CD4-positive, alpha-beta memory T cell (primary cell): ENCODE results near the gene TRIB2. TPM values are rescaled to one million over a fixed set of nuclear protein-coding genes. Genes with fewer than 3 reads are reported as not detected.

Source experiments
- CTCF ChIA-PET: fragments of 350-600 bp; sonication (Branson Sonifier 250); formaldehyde crosslinking; loops from one replicate; lab custom pipeline; 2021; ENCODE audit warnings: inconsistent platforms; ENCODE audit not compliant: partially characterized antibody; lab: Charles Lee
- POLR2A ChIA-PET: fragments of 350-600 bp; sonication (Branson Sonifier 250); formaldehyde crosslinking; loops from one replicate; lab custom pipeline; 2021; ENCODE audit not compliant: partially characterized antibody; lab: Charles Lee
- DNase-seq, 5 donors: peaks; one replicate each; pipeline versions ENCODE4 v3.0.0 to v3.0.0-alpha.2; 2020 to 2022; ENCODE audit warnings: mixed read lengths in 1 of 5
- H3K27ac ChIP-seq: one replicate; pipeline ENCODE4 v1.7.0; 2013; ENCODE audit warnings: low read depth, low read length
- H3K27me3 ChIP-seq: 2 replicates; pipeline ENCODE4 v1.7.0; 2013; ENCODE audit warnings: mild to moderate bottlenecking, low read length, moderate library complexity; ENCODE audit not compliant: insufficient read depth
- H3K36me3 ChIP-seq: 2 replicates; pipeline ENCODE4 v1.7.0; 2013; ENCODE audit warnings: mild to moderate bottlenecking, low read length, moderate library complexity; ENCODE audit not compliant: insufficient read depth
- H3K4me1 ChIP-seq: 2 replicates; pipeline ENCODE4 v1.7.0; 2013; ENCODE audit warnings: mild to moderate bottlenecking, low read length, moderate library complexity; ENCODE audit not compliant: insufficient read depth
- H3K4me3 ChIP-seq, 2 donors: one replicate each; pipeline ENCODE4 v1.7.0; 2013; ENCODE audit warnings: low read length in 2 of 2, mild to moderate bottlenecking in 1 of 2
- H3K9me3 ChIP-seq, 2 donors: one replicate each; pipeline ENCODE4 v1.7.0; 2013; ENCODE audit warnings: low read length in 2 of 2, control low read depth in 1 of 2; ENCODE audit not compliant: control insufficient read depth in 1 of 2
- H3K27ac Mint-ChIP-seq, 7 donors: one replicate each; pipeline ENCODE4 v1.8.0; 2020 to 2021; ENCODE audit warnings: mixed read lengths in 7 of 7, mild to moderate bottlenecking in 6 of 7, inconsistent platforms in 3 of 7, moderate library complexity in 3 of 7
- H3K27me3 Mint-ChIP-seq, 2 donors: one replicate each; pipeline ENCODE4 v1.8.0; 2020 to 2021; ENCODE audit warnings: mixed read lengths in 2 of 2
- H3K36me3 Mint-ChIP-seq, 2 donors: one replicate each; pipeline ENCODE4 v1.8.0; 2020 to 2021; ENCODE audit warnings: mixed read lengths in 2 of 2, inconsistent platforms in 1 of 2, mild to moderate bottlenecking in 1 of 2
- H3K4me1 Mint-ChIP-seq, 4 donors: one replicate each; pipeline ENCODE4 v1.8.0; 2020 to 2021; ENCODE audit warnings: mixed read lengths in 4 of 4, mild to moderate bottlenecking in 1 of 4
- H3K4me3 Mint-ChIP-seq, 8 donors: one replicate each; pipeline ENCODE4 v1.8.0; 2020 to 2021; ENCODE audit warnings: mixed read lengths in 8 of 8, mild to moderate bottlenecking in 7 of 8, moderate library complexity in 6 of 8, inconsistent platforms in 3 of 8
- H3K9me3 Mint-ChIP-seq, 8 donors: one replicate each; pipeline ENCODE4 v1.8.0; 2020 to 2021; ENCODE audit warnings: mixed read lengths in 8 of 8, mild to moderate bottlenecking in 5 of 8, inconsistent platforms in 3 of 8, moderate library complexity in 1 of 8
- intact Hi-C: fragments of 100-400 bp; cut with micrococcal nuclease; formaldehyde crosslinking; loops from one replicate; pipeline ENCODE4 v1.15.1; 2023
- polyA plus RNA-seq, 2 donors: library from polyadenylated mRNA; unstranded; fragments of 300-500 nt; fragmentation: Illumina TruSeq; gene quantifications; one replicate each; pipeline ENCODE4 v1.2.3, GENCODE V29; 2021
- total RNA-seq, 2 experiments: library from RNA; stranded (reverse); gene quantifications; one replicate each; pipeline ENCODE4 v1.2.3, GENCODE V29; 2021

Gene TRIB2
- total and polyA plus RNA-seq, 4 experiments from 2014 or later, result 73.8 to 126 (median 101) TPM

DNA sequence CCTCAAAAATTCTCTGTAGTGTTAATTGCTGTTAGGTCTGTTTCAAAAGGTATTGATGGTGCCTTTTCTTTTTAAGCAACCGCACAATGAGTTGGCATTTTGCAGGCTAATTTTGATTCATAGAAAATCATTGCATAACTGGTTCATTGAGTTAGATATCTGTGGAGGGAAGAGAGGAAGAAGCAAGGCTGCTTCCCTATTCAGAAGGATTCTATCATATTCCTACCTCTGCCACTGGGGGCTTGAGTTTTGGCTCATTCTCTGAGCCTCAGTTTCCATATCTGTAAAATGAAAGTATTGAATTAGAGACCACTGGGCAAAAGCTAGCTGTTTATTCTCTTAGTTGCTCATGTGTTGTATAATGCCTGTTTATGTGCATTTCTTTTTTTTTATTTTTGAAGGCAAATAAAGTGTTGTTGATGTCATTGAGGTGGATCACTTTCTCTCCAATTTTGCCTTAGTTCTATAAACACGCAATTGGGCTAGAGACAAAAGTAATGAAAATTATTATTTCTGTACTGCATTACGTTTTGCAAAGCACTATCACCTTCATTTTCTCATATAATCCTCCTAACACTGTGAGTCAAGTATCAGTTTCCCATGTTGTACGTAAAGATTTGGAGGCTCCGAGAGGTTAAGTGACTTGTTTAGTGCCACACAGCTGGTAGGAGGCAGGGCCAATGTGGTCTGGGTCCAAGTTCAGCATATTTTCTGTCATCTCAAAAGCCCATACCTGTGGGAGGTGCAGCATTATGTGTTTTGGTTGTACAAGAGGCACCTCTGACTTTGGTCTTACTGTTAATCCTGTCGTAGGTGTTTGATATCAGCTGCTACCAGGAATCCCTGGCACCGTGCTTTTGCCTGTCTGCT lies 5.9 kb downstream of the TRIB2 start:
- Histone ChIP-seq H3K36me3 (peaks cover 46% of the 10 kb centered on the region), H3K4me3 (peak overlapping the region; percentile 76 to 78), H3K9me3 (no peaks in the 10 kb centered on the region), H3K27me3 (no peaks in the 10 kb centered on the region), H3K4me1 (peaks cover 72% of the 10 kb centered on the region), H3K27ac (no peak overlapping the region)
- Mint-ChIP-seq H3K27ac (peak overlapping the region; percentile 11 to 96 (median 71)), H3K9me3 (peaks cover 0 to 2% (median 0%) of the 10 kb centered on the region in 8 donors), H3K36me3 (peaks cover 52 to 93% of the 10 kb centered on the region in 2 donors), H3K27me3 (no peaks in the 10 kb centered on the region), H3K4me1 (peaks cover 59 to 98% (median 71%) of the 10 kb centered on the region in 4 donors), H3K4me3 (peak overlapping the region; percentile 97 to 100 (median 99))
- ChIA-PET CTCF (interaction anchor here (0.7 to 9.8 kb wide), 8 partner anchors 11 to 898 kb away, joined by 3 to 237 read pairs (median 3); no protein-coding TSS in a partner anchor), POLR2A (interaction anchor here (0.5 to 3.2 kb wide), 13 partner anchors 11 to 858 kb away, joined by 3 to 30 read pairs (median 3); no protein-coding TSS in a partner anchor)
- no peak for DNase-seq
- intact Hi-C loops, result no loop called here

DNA sequence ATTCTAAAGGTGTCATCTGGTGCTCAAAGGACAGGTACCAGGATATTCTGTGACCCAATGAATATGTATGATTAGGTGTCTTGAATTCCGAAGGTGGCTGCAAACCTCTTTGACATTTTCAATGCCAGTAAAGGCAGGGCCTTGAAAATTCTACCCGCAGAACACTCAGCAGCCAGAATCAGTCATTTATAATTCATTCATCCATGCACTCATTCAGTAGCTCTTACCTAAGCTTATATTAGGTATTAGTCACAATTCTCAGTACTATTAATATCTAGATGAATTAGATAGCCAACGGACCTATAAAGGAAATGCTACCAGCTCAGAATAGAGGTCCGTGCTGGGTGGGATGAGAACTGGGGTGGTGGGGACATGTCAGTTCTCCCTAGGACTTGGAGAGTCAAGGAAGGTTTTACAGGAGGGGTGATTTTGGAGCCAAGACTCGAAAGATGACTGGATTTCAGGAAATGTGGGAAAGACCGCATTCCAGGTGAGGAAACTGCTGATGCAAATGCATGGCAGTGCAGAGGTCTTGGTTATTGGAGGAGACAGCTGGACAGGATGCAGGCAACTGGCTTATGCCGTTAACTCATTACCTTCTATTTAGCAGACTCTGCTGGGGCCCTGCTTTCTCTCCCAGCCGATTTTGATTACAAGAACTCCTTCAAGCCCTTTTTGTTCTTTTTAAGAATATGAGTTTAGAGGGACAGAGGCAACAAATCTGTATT lies 7.2 kb downstream of the TRIB2 start:
- Mint-ChIP-seq H3K27me3 (no peaks in the 10 kb centered on the region), H3K9me3 (peaks cover 0 to 2% (median 0%) of the 10 kb centered on the region in 8 donors), H3K4me3 (peak overlapping the region in 7 of 8 donors; percentile 97 to 100 (median 99)), H3K36me3 (peaks cover 62 to 94% of the 10 kb centered on the region in 2 donors), H3K27ac (peak overlapping the region; percentile 9 to 96 (median 68)), H3K4me1 (peaks cover 71 to 100% (median 83%) of the 10 kb centered on the region in 4 donors)
- ChIA-PET CTCF (interaction anchor here (0.7 to 9.8 kb wide), 5 partner anchors 46 to 1043 kb away, joined by 3 to 237 read pairs (median 3); no protein-coding TSS in a partner anchor), POLR2A (interaction anchor here (0.5 to 1.8 kb wide), 6 partner anchors 15 to 422 kb away, joined by 3 to 5 read pairs (median 3); no protein-coding TSS in a partner anchor)
- Histone ChIP-seq H3K4me3 (no peak overlapping the region), H3K9me3 (no peaks in the 10 kb centered on the region), H3K27me3 (no peaks in the 10 kb centered on the region), H3K27ac (no peak overlapping the region), H3K36me3 (peaks cover 46% of the 10 kb centered on the region), H3K4me1 (peaks cover 85% of the 10 kb centered on the region)
- intact Hi-C loops, result no loop called here
- DNase-seq, result no peak

DNA sequence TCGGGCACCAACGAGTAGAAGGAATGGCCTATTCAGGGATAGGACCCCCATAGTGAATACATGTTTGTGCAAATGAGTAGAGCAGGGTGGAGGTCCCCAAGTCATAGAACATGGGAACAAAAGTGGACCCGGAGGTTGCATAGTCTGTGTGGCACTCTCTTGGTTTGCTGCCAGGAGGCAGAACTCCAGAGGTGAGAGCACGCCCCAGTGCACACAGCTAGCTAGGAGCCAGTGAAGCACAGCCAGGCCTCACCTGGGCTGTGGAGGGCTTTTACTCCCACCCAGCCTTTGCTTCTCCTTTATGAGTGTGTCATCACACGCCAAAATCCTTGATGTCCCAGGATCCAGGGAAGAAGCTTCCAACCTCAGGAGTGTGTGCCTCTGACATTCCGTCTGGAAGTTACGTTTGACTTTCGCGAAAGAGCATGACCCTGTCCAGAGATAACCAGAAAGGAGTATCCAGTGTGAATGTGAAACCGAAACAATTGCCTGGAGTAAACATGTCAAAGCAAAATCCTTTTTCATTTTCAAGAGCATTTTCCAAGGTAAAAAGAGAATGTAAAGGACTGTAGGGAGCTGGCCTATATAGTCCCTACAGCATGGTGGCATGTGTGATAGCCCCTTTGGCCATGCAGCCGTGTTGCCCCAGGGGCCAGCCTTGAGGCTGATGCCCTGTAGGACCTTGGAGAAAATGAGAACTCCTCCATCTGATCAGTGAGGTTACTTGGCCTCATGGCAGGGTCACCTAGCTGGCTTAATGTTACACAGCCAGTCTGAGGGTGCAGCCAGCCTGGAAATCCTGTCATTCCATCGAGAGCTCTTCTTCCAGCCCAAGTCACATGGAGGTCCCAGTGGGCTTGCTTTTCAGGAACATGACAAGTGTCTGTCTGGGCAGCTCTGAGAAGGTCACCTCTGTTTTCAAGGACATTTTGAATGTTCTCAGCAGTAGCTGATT lies 8.8 kb downstream of the TRIB2 start:
- Histone ChIP-seq H3K4me3 (no peak overlapping the region), H3K9me3 (no peaks in the 10 kb centered on the region), H3K36me3 (peaks cover 56% of the 10 kb centered on the region), H3K27me3 (no peaks in the 10 kb centered on the region), H3K4me1 (peaks cover 100% of the 10 kb centered on the region), H3K27ac (peak overlapping the region; percentile 16)
- Mint-ChIP-seq H3K4me3 (peak overlapping the region in 7 of 8 donors; percentile 17 to 98 (median 57)), H3K9me3 (no peaks in the 10 kb centered on the region), H3K27me3 (no peaks in the 10 kb centered on the region), H3K36me3 (peaks cover 69 to 93% of the 10 kb centered on the region in 2 donors), H3K4me1 (peaks cover 75 to 100% (median 90%) of the 10 kb centered on the region in 4 donors), H3K27ac (peak overlapping the region; percentile 42 to 96 (median 72))
- ChIA-PET CTCF (interaction anchor here (2.4 to 5.9 kb wide), 3 partner anchors 9 to 281 kb away, joined by 11 to 56 read pairs (median 49); partner anchors contain the start of gene TRIB2), POLR2A (interaction anchor here (0.9 to 7.0 kb wide), 2 partner anchors 8 to 10 kb away, joined by 3 to 105 read pairs; partner anchors contain the start of gene TRIB2)
- intact Hi-C loops, result no loop called here
- no peak for DNase-seq

DNA sequence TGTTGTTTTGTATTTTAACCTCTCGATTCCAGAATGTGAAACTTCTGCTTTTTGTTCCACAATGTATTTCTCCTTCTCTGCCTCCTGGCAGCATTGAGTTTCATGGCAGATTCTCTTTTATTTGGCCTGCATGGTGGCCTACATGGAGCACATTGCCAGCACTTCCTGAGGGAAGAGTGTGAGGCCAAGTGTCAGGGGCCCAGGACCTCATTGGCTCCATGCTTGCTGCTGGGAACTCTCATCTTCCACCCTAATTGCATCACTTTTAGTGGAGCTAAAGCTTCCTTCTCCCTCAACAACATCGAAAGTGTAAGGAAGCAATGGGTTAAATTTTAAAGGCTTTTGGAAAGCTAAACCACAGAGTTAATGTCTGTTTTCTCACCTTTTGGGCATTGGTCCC lies 9.5 kb downstream of the TRIB2 start:
- peak overlapping the region; percentile 16 for H3K27ac ChIP-seq
- H3K36me3 ChIP-seq, result peaks cover 61% of the 10 kb centered on the region
- H3K27me3 ChIP-seq, result no peaks in the 10 kb centered on the region
- Mint-ChIP-seq H3K4me3 (peak overlapping the region in 4 of 8 donors; percentile 39 to 70 (median 62)), H3K36me3 (peaks cover 77 to 95% of the 10 kb centered on the region in 2 donors), H3K27me3 (no peaks in the 10 kb centered on the region), H3K4me1 (peaks cover 73 to 100% (median 94%) of the 10 kb centered on the region in 4 donors), H3K9me3 (no peaks in the 10 kb centered on the region), H3K27ac (peak overlapping the region in 6 of 7 donors; percentile 15 to 96 (median 82))
- DNase-seq, result no peak
- no peak overlapping the region for H3K4me3 ChIP-seq
- intact Hi-C loops, result no loop called here
- no peaks in the 10 kb centered on the region for H3K9me3 ChIP-seq
- POLR2A ChIA-PET, result interaction anchor here (0.9 to 7.0 kb wide), 2 partner anchors 9 kb away, joined by 3 to 105 read pairs; partner anchors contain the start of gene TRIB2
- CTCF ChIA-PET, result interaction anchor here (2.4 to 5.9 kb wide), 3 partner anchors 9 to 281 kb away, joined by 11 to 56 read pairs (median 49); partner anchors contain the start of gene TRIB2
- peaks cover 100% of the 10 kb centered on the region for H3K4me1 ChIP-seq

DNA sequence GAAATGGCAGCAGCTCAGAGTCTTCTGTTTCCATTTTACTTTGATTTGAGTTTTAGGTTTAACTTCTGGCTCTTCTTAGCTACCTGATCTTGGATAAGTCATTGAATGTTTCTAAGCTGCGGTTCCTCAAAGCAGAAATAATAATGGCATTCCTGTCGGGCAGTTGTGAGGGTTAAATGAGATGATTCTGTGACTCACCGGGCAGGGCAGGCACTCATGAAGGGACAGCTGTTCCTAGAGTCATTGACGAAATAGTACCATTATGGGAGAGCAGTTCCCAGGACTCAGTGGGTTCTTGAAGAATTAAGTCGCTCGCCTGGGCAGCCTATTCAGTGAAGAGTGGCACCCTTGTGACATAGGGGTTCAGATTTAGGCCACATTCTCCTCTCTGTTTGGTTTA lies 10.3 kb downstream of the TRIB2 start:
- intact Hi-C loops, result no loop called here
- peak overlapping the region; percentile 47 for H3K27ac ChIP-seq
- peaks cover 73 to 99% (median 94%) of the 10 kb centered on the region in 4 donors for H3K4me1 Mint-ChIP-seq
- no peaks in the 10 kb centered on the region for H3K27me3 Mint-ChIP-seq
- no peaks in the 10 kb centered on the region for H3K9me3 ChIP-seq
- H3K4me3 Mint-ChIP-seq, result peak overlapping the region in 6 of 8 donors; percentile 68 to 86 (median 78)
- peaks cover 100% of the 10 kb centered on the region for H3K4me1 ChIP-seq
- ChIA-PET POLR2A (interaction anchor here (2.0 to 7.0 kb wide), 2 partner anchors 10 to 18 kb away, joined by 14 to 105 read pairs; partner anchors contain the start of gene TRIB2), CTCF (interaction anchor here (1.3 to 5.9 kb wide), 3 partner anchors 10 to 279 kb away, joined by 7 to 56 read pairs (median 49); partner anchors contain the start of gene TRIB2)
- peaks cover 69% of the 10 kb centered on the region for H3K36me3 ChIP-seq
- no peak overlapping the region for H3K4me3 ChIP-seq
- peaks cover 82 to 96% of the 10 kb centered on the region in 2 donors for H3K36me3 Mint-ChIP-seq
- no peak for DNase-seq
- no peaks in the 10 kb centered on the region for H3K9me3 Mint-ChIP-seq
- H3K27me3 ChIP-seq, result no peaks in the 10 kb centered on the region
- H3K27ac Mint-ChIP-seq, result peak overlapping the region; percentile 82 to 96 (median 91)
